Hypothalamus (tissue), 51 donors: ENCODE data around the gene PLXNB1.
"Not testable (repeated sequence)": the region's sequence is repeated elsewhere in the genome, so short reads cannot be mapped to it uniquely, and the experiment has no call there.

Experiments
- DNase-seq, 51 donors: peaks; one replicate each; lab custom pipeline; 2025; lab: John Stamatoyannopoulos, UW

Gene PLXNB1

GRCh38 chr3:48410205-48411040 lies 19.5 kb downstream of the PLXNB1 start:
- no peak for DNase-seq

- DNase-seq, result no peak
Measured at GRCh38 chr3:48409291-48410201, 20.3 kb downstream of the PLXNB1 start.

GRCh38 chr3:48408823-48409281 lies 21.0 kb downstream of the PLXNB1 start:
- no peak for DNase-seq

GRCh38 chr3:48407542-48408099 lies 22.3 kb downstream of the PLXNB1 start:
- no peak for DNase-seq

- no peak for DNase-seq
Measured at GRCh38 chr3:48406443-48407431, 23.1 kb downstream of the PLXNB1 start.

GRCh38 chr3:48405971-48406370 lies 23.9 kb downstream of the PLXNB1 start:
- DNase-seq, result no peak

- no peak for DNase-seq
Measured at GRCh38 chr3:48405343-48405881, 24.5 kb downstream of the PLXNB1 start.

GRCh38 chr3:48404440-48405342 lies 25.2 kb downstream of the PLXNB1 start:
- DNase-seq, result peak in 4 of 51 donors; percentile 10 to 58 (median 14)

- no peak for DNase-seq
Measured at GRCh38 chr3:48403533-48404439, 26.1 kb downstream of the PLXNB1 start.

- no peak for DNase-seq
Measured at GRCh38 chr3:48402907-48403306, 27.0 kb downstream of the PLXNB1 start.

- peak in 9 of 51 donors; percentile 6 to 59 (median 17) for DNase-seq
Measured at GRCh38 chr3:48402281-48402732, 27.6 kb downstream of the PLXNB1 start.

GRCh38 chr3:48401434-48401901 lies 28.4 kb downstream of the PLXNB1 start:
- DNase-seq, result not testable (repeated sequence)

- peak in 23 of 51 donors; percentile 4 to 65 (median 30) for DNase-seq
Measured at GRCh38 chr3:48400824-48401433, 29.0 kb downstream of the PLXNB1 start.

GRCh38 chr3:48399387-48400172 lies 30.3 kb downstream of the PLXNB1 start:
- peak in 2 of 51 donors; percentile 7 for DNase-seq

GRCh38 chr3:48398701-48399386 lies 31.0 kb downstream of the PLXNB1 start:
- no peak for DNase-seq
